Measurements from ENCODE around the gene NREP.

NREP gene

DNA sequence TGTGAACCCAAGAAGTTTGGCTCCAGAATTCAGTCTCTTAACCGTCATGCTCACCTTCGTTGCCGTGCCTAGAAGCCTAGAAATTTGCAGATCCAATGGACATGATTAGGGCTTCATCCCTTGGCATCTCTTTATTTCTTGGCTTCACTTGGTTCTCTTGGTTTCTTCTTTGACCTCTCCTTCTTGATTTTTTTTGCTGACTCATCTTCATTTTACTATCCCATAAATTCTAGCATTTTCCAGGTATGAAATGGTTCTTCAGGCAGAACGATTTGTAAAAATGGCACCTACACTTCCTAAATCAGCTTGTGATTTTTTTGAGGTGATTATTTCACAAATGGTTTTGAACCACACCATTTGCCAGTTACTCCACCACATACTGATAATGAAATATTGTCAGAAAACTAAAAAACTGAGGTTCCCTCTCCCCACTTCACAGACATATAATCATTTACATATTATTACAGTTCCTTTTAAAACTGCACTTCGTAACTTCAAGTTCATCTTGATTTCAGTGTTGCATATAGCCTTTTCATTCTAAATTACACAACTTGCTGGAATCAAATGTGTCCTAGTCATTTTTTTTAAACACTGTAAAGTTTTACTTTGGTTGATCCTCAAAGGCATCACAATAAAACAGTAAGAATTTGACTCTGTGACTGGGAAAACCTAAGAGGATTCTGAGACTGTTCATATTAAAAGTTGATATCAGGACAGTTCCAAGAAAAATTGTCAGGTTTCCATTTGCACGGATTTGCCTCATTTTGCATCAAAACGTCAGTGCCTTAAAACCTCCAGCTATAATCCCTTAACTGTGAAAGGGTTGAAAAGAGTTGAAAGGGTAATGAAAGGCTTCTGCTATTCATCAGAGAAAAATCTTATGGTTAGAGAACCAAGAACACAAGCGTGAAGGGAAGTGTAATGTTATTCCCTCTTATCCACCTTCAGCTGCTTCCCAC, 8.9 kb upstream of the NREP start:
- no peak for DNase-seq (ENCODE audit: low read depth in 2 of 3, low spot score in 1 of 3)

DNA sequence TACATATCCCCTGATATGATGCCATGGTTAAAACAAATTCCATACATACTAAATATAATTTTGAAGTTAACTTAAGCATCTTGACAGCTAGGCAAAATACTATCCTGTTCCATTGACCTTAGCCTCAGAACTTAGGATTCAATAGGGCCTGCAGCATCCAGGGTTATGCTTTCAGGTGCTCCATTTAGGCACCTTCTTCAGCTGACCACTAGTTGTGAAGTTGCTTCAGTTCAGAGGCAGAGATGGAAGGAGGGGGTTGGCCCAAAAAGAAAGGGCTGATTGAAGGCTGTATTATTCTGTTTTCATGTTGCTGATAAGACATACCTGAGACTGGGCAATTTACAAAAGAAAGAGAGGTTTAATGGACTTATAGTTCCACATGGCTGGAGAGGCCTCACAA, 7.0 kb upstream of the NREP start:
- no peak for DNase-seq (ENCODE audit: low read depth in 2 of 3, low spot score in 1 of 3)

DNA sequence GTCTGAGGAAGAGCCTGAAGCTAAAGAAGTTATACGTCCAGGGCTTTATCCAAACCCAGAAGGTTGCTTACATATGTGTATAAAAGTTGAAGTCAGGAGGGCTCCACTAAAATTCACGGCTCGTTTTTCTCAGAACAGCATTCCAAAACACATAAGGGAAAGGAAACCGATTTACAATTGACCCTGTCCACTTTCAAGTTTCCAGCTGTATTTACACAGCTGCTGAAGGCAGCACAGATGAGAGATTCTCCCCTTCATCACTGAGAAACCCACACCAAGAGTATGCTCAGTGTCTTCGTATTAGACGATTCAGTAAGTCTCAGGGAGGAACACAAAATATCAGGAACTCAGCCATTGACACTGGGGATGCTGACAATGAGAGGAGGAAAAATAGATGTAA, 5.9 kb upstream of the NREP start:
- no peak for DNase-seq (ENCODE audit: low read depth in 2 of 3, low spot score in 1 of 3)

GRCh38 chr5:111758284-111758628, 1.3 kb upstream of the NREP start:
- DNase-seq (ENCODE audit: low read depth in 2 of 3, low spot score in 1 of 3) = no peak

- peak; percentile 63 to 72 (median 67) for DNase-seq (ENCODE audit: low read depth in 2 of 3, low spot score in 1 of 3)
Observed at GRCh38 chr5:111757355-111758283, 625 bp upstream of the NREP start.

- DNase-seq (ENCODE audit: low read depth in 2 of 3, low spot score in 1 of 3) = no peak
Observed at GRCh38 chr5:111755942-111756381, 1.0 kb downstream of the NREP start.

GRCh38 chr5:111755345-111755941, 1.6 kb downstream of the NREP start:
- DNase-seq (ENCODE audit: low read depth in 2 of 3, low spot score in 1 of 3) = no peak

- DNase-seq (ENCODE audit: low read depth in 2 of 3, low spot score in 1 of 3) = no peak
Observed at GRCh38 chr5:111753884-111754589, 3.0 kb downstream of the NREP start.

DNA sequence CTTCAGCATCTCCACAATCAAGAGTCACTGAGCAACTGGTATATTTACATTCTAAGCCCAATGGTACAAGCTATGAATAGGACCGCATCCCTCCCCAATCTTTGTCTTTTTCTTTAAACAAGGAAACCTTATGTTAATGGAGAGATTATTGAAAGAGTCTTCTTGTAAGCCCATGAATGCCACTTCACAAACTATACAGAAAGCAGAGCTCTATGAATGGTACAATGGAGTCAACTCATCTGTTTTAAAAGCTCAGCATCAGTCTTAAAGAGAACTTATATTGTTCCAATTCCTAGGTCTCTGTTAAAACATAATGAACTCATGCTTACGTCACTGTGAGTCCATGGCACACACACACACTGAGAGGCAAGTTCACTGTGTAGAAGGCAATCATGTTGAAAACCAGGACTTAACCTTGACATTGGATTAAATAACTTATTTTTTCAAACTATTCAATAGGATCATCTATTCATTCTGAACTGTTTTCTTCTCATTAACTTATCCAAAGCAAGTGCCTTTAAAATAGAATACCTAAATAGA, 4.5 kb downstream of the NREP start:
- DNase-seq (ENCODE audit: low read depth in 2 of 3, low spot score in 1 of 3) = no peak

GRCh38 chr5:111749303-111750026, 7.5 kb downstream of the NREP start:
- DNase-seq (ENCODE audit: low read depth in 2 of 3, low spot score in 1 of 3) = no peak

GRCh38 chr5:111748304-111748763, 8.7 kb downstream of the NREP start:
- DNase-seq (ENCODE audit: low read depth in 2 of 3, low spot score in 1 of 3) = no peak

DNA sequence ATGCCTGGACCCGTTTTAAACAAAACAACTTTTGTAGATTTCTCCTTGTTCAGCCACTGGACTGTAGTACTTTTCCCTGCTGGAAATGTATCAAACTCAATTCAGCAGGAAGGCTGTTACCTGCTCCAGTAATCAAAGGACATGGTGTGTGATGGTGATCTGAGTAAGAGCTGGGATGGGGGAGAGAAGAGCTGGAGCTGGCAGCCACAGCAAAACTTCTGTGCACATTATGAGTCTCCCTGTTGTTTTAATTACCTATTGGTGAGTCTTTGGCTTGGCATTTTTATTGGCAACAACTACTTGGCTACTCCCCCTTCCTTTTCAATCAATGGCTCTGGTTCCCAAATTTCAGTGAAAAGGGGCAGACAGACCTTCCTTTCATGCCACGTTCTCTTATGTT, 9.7 kb downstream of the NREP start:
- DNase-seq (ENCODE audit: low read depth in 2 of 3, low spot score in 1 of 3) = no peak

DNA sequence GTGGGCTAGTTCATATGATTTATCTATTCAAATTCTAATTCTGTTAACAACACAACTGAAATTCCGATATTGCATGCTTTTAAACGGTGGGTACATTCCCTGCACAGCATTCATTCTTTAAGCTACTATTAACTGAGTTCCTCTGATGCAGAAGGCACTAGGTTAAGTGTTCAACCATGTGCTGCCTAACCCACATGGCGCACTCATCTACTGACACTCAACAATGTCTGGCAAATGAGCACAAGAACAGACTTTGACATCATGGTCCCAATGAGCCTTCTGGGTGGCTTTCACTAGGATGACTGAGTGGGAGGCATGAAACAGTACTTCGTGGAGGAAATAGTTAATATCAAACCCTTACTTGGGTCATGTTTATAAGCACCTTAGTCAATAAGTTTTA, 10.2 kb downstream of the NREP start:
- DNase-seq (ENCODE audit: low read depth in 2 of 3, low spot score in 1 of 3) = no peak

DNA sequence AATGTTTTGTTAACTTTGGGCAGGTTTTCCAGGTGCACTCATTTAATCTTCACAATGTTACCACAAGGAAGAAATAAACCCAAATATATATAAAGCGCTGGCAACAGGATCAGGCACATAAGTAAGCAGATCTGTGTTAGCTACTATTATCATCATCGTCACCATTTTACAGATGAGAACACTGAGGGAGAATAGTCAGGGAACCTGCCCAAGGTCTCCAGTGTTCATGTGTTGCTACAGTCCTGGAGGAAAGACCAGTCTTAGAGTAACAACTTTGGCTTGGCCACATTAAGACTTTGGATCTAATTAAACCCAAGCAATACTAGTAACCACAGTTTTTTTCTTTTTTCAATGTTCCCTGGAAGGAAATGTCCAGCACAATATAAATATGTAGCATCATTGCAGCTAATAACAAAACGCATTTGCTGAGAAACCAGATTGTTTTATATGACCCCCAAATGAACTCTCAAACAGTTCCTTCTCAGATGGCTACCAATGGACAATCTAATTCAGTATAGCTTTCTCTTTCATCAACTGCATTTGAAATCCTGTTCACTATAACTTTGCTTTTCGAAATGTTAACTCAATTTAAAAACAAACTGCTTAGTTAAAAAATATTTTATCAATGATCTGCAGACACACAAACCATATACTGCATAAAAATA, 11.8 kb downstream of the NREP start:
- no peak for DNase-seq (ENCODE audit: low read depth in 2 of 3, low spot score in 1 of 3)

- no peak for DNase-seq (ENCODE audit: low read depth in 2 of 3, low spot score in 1 of 3)
Observed at GRCh38 chr5:111744455-111744854, 12.5 kb downstream of the NREP start.

DNA sequence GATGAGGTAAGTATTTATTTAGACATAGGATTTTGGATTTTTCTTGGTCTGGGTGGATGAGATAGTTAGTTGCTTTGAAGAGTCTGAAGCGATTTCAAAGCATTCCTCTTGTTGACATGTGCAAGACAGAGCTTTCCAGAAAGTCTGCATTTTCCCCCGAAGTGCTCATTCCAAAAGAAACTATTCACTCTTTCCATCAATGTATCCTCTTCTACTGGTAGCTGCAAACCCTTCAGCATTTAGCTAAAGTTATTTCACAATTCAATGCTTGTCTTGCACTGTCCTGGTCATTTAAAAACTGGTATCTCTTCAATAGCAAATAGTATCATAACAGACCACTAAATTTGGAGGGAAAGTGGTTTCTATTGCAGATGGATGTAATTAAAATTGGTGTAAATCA, 13.0 kb downstream of the NREP start:
- DNase-seq (ENCODE audit: low read depth in 2 of 3, low spot score in 1 of 3) = no peak

DNA sequence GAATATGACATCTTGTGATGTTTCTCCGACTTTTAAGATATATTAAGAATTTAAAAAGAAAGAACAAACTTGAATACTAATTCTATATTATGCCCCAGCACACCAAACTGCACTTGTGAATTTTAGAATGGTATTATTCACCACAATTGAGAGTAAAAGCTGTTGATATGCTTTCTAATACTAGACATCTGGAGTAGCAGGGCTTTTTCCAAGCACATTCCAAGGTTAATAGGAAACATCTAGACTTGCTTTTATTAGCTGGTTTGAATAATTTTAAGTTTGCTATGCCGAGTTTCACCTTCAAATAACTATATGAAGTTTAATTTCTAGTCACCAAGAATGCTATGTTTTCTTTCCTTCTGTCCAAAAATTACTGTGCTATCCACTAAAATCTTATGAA, 13.5 kb downstream of the NREP start:
- DNase-seq (ENCODE audit: low read depth in 2 of 3, low spot score in 1 of 3) = no peak

- no peak for DNase-seq (ENCODE audit: low read depth in 2 of 3, low spot score in 1 of 3)
Observed at GRCh38 chr5:111742177-111742994, 14.6 kb downstream of the NREP start.

- no peak for DNase-seq (ENCODE audit: low read depth in 2 of 3, low spot score in 1 of 3)
Observed at GRCh38 chr5:111741278-111741677, 15.7 kb downstream of the NREP start.
